Stimulated activated CD8-positive, alpha-beta memory T cell treated with anti-CD3 and anti-CD28 coated beads, Interleukin-4, amount 100 ng/mL, for 48 hours (primary cell): ENCODE results near the gene YIF1A.
"Not testable (repeated sequence)": the region's sequence is repeated elsewhere in the genome, so short reads cannot be mapped to it uniquely, and the experiment has no call there.

ENCODE experiments used
- DNase-seq: peaks from one replicate; pipeline ENCODE4 v3.0.0-alpha.2; 2020

YIF1A gene

GRCh38 chr11:66285250-66285947, 3.5 kb downstream of the YIF1A start:
- DNase-seq, result no peak

GRCh38 chr11:66284526-66285078, 4.3 kb downstream of the YIF1A start:
- no peak for DNase-seq

- DNase-seq, result no peak
Observed at GRCh38 chr11:66283461-66284105, 5.4 kb downstream of the YIF1A start.

- peak; percentile 100 for DNase-seq
Observed at GRCh38 chr11:66282468-66283455, 6.2 kb downstream of the YIF1A start.

- no peak for DNase-seq
Observed at GRCh38 chr11:66281776-66282467, 7.0 kb downstream of the YIF1A start.

- DNase-seq, result no peak
Observed at GRCh38 chr11:66281001-66281400, 7.9 kb downstream of the YIF1A start.

GRCh38 chr11:66280428-66280827, 8.5 kb downstream of the YIF1A start:
- no peak for DNase-seq

- no peak for DNase-seq
Observed at GRCh38 chr11:66279092-66279734, 9.7 kb downstream of the YIF1A start.

GRCh38 chr11:66278363-66279091, 10.4 kb downstream of the YIF1A start:
- no peak for DNase-seq

GRCh38 chr11:66277471-66278362, 11.2 kb downstream of the YIF1A start, which contains the start of gene CNIH2:
TSS of gene CNIH2 (plus strand) at chr11:66278175. CDS start at chr11:66278457, 282 bp downstream.
- DNase-seq, result peak; percentile 54

GRCh38 chr11:66277064-66277463, 11.9 kb downstream of the YIF1A start:
- DNase-seq, result not testable (repeated sequence)

- not testable (repeated sequence) for DNase-seq
Observed at GRCh38 chr11:66276619-66277018, 12.3 kb downstream of the YIF1A start.

GRCh38 chr11:66275984-66276612, 12.8 kb downstream of the YIF1A start:
- no peak for DNase-seq

- DNase-seq, result no peak
Observed at GRCh38 chr11:66275396-66275795, 13.5 kb downstream of the YIF1A start.

- no peak for DNase-seq
Observed at GRCh38 chr11:66274219-66274618, 14.7 kb downstream of the YIF1A start.

- DNase-seq, result no peak
Observed at GRCh38 chr11:66272596-66272995, 16.3 kb downstream of the YIF1A start.

GRCh38 chr11:66271816-66272215, 17.1 kb downstream of the YIF1A start:
- no peak for DNase-seq

- peak; percentile 42 for DNase-seq
Observed at GRCh38 chr11:66268952-66269905, 19.7 kb downstream of the YIF1A start.
